Colonic mucosa (tissue), 4 donors: ENCODE data around the gene KISS1R. TPM values are rescaled to one million over a fixed set of nuclear protein-coding genes. Genes with fewer than 3 reads are reported as not detected.
"Not testable (repeated sequence)": the region's sequence is repeated elsewhere in the genome, so short reads cannot be mapped to it uniquely, and the experiment has no call there.

ENCODE experiments used
- DNase-seq: peaks from one replicate; pipeline ENCODE4 v3.0.0-alpha.2; 2020
- H3K27ac ChIP-seq: fragments of 200-600 bp; one replicate; pipeline ENCODE4 v1.8.0; 2021
- H3K27me3 ChIP-seq: fragments of 200-600 bp; one replicate; pipeline ENCODE4 v1.8.0; 2021
- H3K36me3 ChIP-seq: fragments of 200-600 bp; one replicate; pipeline ENCODE4 v1.8.0; 2021
- H3K4me1 ChIP-seq: fragments of 200-600 bp; one replicate; pipeline ENCODE4 v1.8.0; 2021; ENCODE audit warnings: mild to moderate bottlenecking
- H3K4me3 ChIP-seq: fragments of 200-600 bp; one replicate; pipeline ENCODE4 v1.8.0; 2021
- H3K9ac ChIP-seq, 2 donors: one replicate each; pipeline ENCODE4 v1.7.0; 2013; ENCODE audit warnings: control low read depth in 2 of 2, low read depth in 2 of 2, low read length in 2 of 2
- H3K9me3 ChIP-seq: fragments of 200-600 bp; one replicate; pipeline ENCODE4 v1.8.0; 2021
- intact Hi-C: fragments of 100-400 bp; cut with DNase I; formaldehyde crosslinking; loops from one replicate; pipeline ENCODE4 v1.14.1; 2022
- total RNA-seq, 2 donors: library from RNA; stranded (reverse); fragmentation: NEBNext Ultra II Directional in 1 of 2; extraction: Animal tissue kit (Norgen Biotek cat#: 25700) in 1 of 2; gene quantifications; one replicate each; pipeline ENCODE4 v1.2.1, GENCODE V29; 2021
- TF ChIP-seq, protein P1 (sequence below): fragments of 200-600 bp; IDR thresholded peaks from one replicate; pipeline ENCODE4 v1.8.0; 2022; ENCODE audit warnings: antibody characterized with exemption, mild to moderate bottlenecking
- donor health status: healthy.
- donor health status: DM: no; HTN: no; CAD: no.
- donor health status: DM: no; HTN: no; CAD: no.

Gene KISS1R
- total RNA-seq, 2 donors from 2014 or later = 0.21 TPM; not detected in 1

DNA sequence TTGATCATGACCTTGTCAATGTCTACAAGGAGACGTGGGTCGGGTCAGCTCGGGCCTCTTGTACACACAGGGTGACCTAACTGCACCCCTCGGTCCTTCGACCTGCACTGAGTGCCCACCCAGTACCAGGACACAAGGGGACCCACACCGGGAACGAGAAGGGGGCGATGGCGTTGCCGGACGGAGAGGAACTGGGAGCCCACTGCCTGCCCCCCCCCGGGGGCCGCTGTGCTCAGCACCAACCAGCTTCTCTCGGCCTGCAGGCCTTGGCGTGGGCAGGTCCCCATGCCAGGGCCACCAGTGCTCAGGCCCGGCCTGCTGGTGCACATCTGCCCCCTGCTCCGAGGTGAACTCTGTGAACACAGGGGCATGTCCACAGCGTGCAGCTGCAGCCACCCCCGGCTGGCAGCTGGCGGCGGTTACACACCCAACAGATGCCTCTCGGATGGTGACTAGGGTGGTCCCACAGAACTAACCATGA is 43.5 kb upstream of the KISS1R start:
- TF ChIP-seq, protein P1, sequence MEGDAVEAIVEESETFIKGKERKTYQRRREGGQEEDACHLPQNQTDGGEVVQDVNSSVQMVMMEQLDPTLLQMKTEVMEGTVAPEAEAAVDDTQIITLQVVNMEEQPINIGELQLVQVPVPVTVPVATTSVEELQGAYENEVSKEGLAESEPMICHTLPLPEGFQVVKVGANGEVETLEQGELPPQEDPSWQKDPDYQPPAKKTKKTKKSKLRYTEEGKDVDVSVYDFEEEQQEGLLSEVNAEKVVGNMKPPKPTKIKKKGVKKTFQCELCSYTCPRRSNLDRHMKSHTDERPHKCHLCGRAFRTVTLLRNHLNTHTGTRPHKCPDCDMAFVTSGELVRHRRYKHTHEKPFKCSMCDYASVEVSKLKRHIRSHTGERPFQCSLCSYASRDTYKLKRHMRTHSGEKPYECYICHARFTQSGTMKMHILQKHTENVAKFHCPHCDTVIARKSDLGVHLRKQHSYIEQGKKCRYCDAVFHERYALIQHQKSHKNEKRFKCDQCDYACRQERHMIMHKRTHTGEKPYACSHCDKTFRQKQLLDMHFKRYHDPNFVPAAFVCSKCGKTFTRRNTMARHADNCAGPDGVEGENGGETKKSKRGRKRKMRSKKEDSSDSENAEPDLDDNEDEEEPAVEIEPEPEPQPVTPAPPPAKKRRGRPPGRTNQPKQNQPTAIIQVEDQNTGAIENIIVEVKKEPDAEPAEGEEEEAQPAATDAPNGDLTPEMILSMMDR = no peak
- no peak overlapping the region for H3K9ac ChIP-seq
- no peak for DNase-seq
- H3K27me3 ChIP-seq = no peaks in the 10 kb centered on the region
- peaks cover 5% of the 10 kb centered on the region for H3K4me1 ChIP-seq
- no peaks in the 10 kb centered on the region for H3K36me3 ChIP-seq
- H3K27ac ChIP-seq = no peak overlapping the region
- no peak overlapping the region for H3K4me3 ChIP-seq
- intact Hi-C loops = no loop called here
- H3K9me3 ChIP-seq = no peaks in the 10 kb centered on the region

DNA sequence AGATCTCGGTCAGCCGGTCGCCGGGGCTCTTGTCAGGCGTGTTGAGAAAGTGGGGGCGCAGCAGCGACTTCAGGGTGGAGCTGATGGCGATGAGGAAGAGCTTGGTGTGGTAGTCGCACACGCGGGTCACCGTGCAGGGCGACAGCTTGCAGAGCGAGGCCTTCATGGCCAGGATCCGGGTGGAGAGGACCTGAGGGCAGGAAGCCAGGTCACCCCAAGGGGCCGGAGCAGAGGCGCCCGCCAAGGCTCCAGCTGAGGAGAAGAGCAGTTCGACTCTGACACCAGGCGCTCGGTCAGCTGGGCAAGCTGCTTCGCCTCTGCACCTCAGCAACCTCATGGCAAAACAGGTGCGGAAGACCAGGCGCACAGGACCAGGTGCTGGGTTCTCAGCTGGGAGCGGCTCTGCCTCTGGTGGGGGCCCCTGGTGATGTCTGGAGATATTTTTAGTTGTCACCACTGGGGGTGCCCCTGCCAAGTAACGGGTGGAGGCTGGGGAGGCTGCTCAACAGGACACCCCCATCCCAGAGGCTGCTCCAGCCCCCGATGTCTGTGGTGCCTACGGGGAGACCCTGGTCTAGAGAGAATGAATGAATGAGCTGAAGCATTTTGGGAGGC is 41.8 kb upstream of the KISS1R start:
- H3K9ac ChIP-seq = no peak overlapping the region
- H3K4me1 ChIP-seq = peaks cover 5% of the 10 kb centered on the region
- H3K27me3 ChIP-seq = no peaks in the 10 kb centered on the region
- H3K36me3 ChIP-seq = no peaks in the 10 kb centered on the region
- intact Hi-C loops = no loop called here
- H3K9me3 ChIP-seq = no peaks in the 10 kb centered on the region
- DNase-seq = no peak
- no peak overlapping the region for H3K4me3 ChIP-seq
- H3K27ac ChIP-seq = no peak overlapping the region
- TF ChIP-seq, protein P1 = no peak

DNA sequence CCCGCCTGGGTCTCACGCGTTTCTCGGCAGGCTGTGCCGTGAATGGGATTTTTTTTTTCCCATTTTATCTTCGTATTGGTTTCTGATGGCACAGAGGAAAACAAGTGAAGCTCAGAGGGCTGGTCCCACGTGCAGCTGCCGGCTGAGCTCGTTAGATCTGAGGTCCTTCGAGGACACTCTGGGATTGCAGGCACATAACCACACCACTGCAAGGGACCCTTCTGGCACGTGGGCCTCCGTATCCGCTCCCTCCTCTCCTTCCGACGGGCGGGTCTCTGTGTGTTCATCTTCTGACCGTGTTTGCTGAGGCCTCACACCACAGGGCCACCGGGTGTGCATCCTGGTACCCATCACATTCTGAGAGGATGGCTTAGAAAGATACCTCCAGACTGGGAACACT is 41.0 kb upstream of the KISS1R start:
- intact Hi-C loops = no loop called here
- Histone ChIP-seq H3K36me3 (no peaks in the 10 kb centered on the region), H3K9ac (no peak overlapping the region), H3K27ac (no peak overlapping the region), H3K4me3 (no peak overlapping the region), H3K4me1 (peaks cover 5% of the 10 kb centered on the region), H3K9me3 (no peaks in the 10 kb centered on the region), H3K27me3 (no peaks in the 10 kb centered on the region)
- DNase-seq = no peak
- TF ChIP-seq, protein P1 = no peak

DNA sequence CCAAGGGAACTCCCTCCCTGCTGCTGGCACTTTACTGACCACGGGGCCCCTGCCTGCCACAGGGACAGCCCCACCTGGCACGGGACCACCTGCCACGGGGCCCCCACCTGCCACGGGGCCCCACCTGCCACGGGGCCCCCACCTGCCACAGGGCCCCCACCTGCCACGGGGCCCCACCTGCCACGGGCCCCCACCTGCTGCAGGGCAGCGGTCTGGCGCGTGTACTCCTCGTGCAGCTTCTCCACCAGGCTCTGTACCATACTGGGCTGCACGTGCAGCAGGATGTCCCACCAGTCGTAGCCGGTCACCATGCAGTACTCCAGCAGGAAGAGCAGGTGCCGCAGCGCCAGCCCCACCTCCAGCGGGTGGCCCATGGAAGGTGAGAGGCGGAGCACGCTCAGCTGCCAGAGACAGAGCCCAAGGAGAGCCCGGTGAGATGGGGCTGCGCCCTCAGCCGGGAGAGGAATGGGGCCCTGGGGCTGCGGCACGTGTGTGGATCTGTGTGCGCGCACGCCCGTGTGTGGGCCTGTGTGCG is 40.3 kb upstream of the KISS1R start:
- intact Hi-C loops = no loop called here

DNA sequence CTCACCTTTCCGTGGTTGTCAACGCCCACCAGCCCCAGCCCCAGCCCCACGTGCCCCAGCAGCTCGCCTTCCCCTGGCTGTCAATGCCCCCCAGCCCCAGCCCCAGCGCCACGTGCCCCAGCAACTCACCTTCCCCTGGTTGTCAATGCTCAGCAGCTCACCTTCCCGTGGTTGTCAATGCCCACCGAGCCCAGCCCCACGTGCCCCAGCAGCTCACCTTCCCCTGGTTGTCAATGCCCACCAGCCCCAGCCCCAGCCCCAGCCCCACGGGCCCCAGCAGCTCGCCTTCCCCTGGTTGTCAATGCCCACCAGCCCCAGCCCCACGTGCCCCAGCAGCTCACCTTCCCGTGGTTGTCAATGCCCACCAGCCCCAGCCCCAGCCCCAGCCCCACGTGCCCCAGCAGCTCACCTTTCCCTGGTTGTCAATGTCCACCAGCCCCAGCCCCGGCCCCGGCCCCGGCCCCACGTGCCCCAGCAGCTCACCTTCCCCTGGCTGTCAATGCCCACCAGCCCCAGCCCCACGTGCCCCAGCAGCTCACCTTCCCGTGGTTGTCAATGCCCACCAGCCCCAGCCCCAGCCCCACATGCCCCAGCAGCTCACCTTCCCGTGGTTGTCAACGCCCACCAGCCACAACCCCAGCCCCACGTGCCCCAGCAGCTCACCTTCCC is 39.0 kb upstream of the KISS1R start:
- H3K27me3 ChIP-seq, DNase-seq, H3K27ac ChIP-seq, H3K36me3 ChIP-seq, H3K4me1 ChIP-seq, H3K9ac ChIP-seq, H3K9me3 ChIP-seq, intact Hi-C loops, H3K4me3 ChIP-seq: not testable (repeated sequence)

More for the DNA sequence above, 40.3 kb upstream of the KISS1R start:
- DNase-seq = no peak
- Histone ChIP-seq H3K4me3 (no peak overlapping the region), H3K27ac (no peak overlapping the region), H3K9me3 (no peaks in the 10 kb centered on the region), H3K36me3 (peaks cover 4% of the 10 kb centered on the region), H3K4me1 (peaks cover 5% of the 10 kb centered on the region), H3K27me3 (no peaks in the 10 kb centered on the region), H3K9ac (no peak overlapping the region)
- TF ChIP-seq, protein P1 = no peak

DNA sequence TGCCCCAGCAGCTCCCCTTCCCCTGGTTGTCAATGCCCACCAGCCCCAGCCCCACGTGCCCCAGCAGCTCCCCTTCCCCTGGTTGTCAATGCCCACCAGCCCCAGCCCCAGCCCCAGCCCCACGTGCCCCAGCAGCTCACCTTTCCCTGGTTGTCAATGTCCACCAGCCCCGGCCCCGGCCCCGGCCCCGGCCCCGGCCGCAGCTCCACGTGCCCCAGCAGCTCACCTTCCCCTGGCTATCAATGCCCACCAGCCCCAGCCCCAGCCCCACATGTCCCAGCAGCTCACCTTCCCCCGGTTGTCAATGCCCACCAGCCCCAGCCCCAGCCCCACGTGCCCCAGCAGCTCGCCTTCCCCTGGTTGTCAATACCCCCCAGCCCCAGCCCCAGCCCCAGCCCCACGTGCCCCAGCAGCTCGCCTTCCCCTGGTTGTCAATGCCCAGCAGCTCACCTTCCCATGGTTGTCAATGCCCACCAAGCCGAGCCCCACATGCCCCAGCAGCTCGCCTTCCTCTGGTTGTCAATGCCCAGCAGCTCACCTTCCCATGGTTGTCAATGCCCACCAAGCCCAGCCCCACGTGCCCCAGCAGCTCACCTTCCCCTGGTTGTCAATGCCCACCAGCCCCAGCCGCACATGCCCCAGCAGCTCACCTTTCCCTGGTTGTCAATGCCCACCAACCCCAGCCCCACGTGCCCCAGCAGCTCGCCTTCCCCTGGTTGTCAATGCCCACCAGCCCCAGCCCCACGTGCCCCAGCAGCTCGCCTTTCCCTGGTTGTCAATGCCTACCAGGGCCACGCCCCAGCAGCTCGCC is 38.2 kb upstream of the KISS1R start:
- H3K4me1 ChIP-seq, H3K36me3 ChIP-seq, H3K27me3 ChIP-seq, DNase-seq, intact Hi-C loops, H3K9me3 ChIP-seq, H3K4me3 ChIP-seq, H3K27ac ChIP-seq, H3K9ac ChIP-seq: not testable (repeated sequence)
